GM06990 (cell line): ENCODE measurements around the gene TNRC6B.

ENCODE experiments used
- DNase-seq: peaks from one replicate; pipeline ENCODE4 v3.0.0-alpha.2; 2011; ENCODE audit not compliant: insufficient read length; ENCODE audit errors: extremely low read depth
- H3K27me3 ChIP-seq: replicated peaks from 2 replicates; pipeline ENCODE4 v1.6.0; 2011; ENCODE audit warnings: low read length; ENCODE audit not compliant: control insufficient read depth, insufficient read depth
- H3K36me3 ChIP-seq: 2 replicates; pipeline ENCODE4 v1.5.1; 2011; ENCODE audit warnings: low read length; ENCODE audit not compliant: control insufficient read depth, insufficient read depth
- H3K4me3 ChIP-seq: replicated peaks from 2 replicates; pipeline ENCODE4 v1.5.1; 2011; ENCODE audit warnings: low read depth, mild to moderate bottlenecking, control low read depth, low read length
- CTCF ChIP-seq: IDR thresholded peaks from 2 replicates; pipeline ENCODE4 v1.5.1; 2011; ENCODE audit warnings: low read length, control low read depth, mild to moderate bottlenecking, inconsistent platforms; ENCODE audit not compliant: insufficient read depth, poor library complexity, severe bottlenecking

TNRC6B gene

GRCh38 chr22:40320687-40321086, 143.0 kb downstream of the TNRC6B start:
- no peak overlapping the region for H3K4me3 ChIP-seq
- no peaks in the 10 kb centered on the region for H3K27me3 ChIP-seq
- TF ChIP-seq CTCF, result no peak
- peaks cover 16% of the 10 kb centered on the region for H3K36me3 ChIP-seq
- no peak for DNase-seq

GRCh38 chr22:40322021-40322420, 144.3 kb downstream of the TNRC6B start:
- Histone ChIP-seq H3K36me3 (peaks cover 14% of the 10 kb centered on the region), H3K27me3 (no peaks in the 10 kb centered on the region), H3K4me3 (no peak overlapping the region)
- no peak for DNase-seq
- TF ChIP-seq CTCF, result no peak

- TF ChIP-seq CTCF, result no peak
- H3K27me3 ChIP-seq, result no peaks in the 10 kb centered on the region
- no peak overlapping the region for H3K4me3 ChIP-seq
- peaks cover 14% of the 10 kb centered on the region for H3K36me3 ChIP-seq
- DNase-seq, result no peak
Measured at GRCh38 chr22:40322818-40323447, 145.2 kb downstream of the TNRC6B start.

GRCh38 chr22:40323681-40324171, 146.0 kb downstream of the TNRC6B start:
- no peak overlapping the region for H3K4me3 ChIP-seq
- no peak for TF ChIP-seq CTCF
- DNase-seq, result no peak
- H3K27me3 ChIP-seq, result no peaks in the 10 kb centered on the region
- H3K36me3 ChIP-seq, result peaks cover 14% of the 10 kb centered on the region

GRCh38 chr22:40324468-40325305, 147.0 kb downstream of the TNRC6B start:
- Histone ChIP-seq H3K4me3 (no peak overlapping the region), H3K36me3 (peaks cover 14% of the 10 kb centered on the region), H3K27me3 (no peaks in the 10 kb centered on the region)
- TF ChIP-seq CTCF, result no peak
- DNase-seq, result no peak
